Keratinocyte (primary cell): ENCODE data around the gene TSTD2. TPM values are rescaled to one million over a fixed set of nuclear protein-coding genes. Genes with fewer than 3 reads are reported as not detected.

ENCODE experiments used
- DNase-seq: peaks from one replicate; pipeline ENCODE4 v3.0.0-alpha.2; 2011; ENCODE audit warnings: low read depth, missing footprints, low spot score
- FAIRE-seq: peaks from 2 replicates; lab custom pipeline; 2011; peaks lifted over from hg19 to GRCh38; lab: Jason Lieb, UNC
- H2AFZ ChIP-seq: 2 replicates; pipeline ENCODE4 v1.6.0; 2012; ENCODE audit warnings: low read length, control low read depth, inconsistent platforms; ENCODE audit not compliant: control insufficient read depth
- H3K27ac ChIP-seq: 2 replicates; pipeline ENCODE4 v1.5.1; 2011; ENCODE audit warnings: low read length; ENCODE audit not compliant: control insufficient read depth, insufficient read depth
- H3K27me3 ChIP-seq: 3 replicates; pipeline ENCODE4 v1.6.0; 2011; ENCODE audit warnings: low read length; ENCODE audit not compliant: control insufficient read depth, insufficient read depth; ENCODE audit errors: extremely low read depth
- H3K36me3 ChIP-seq, 2 experiments: 2 replicates in 1 of 2; 3 replicates in 1 of 2; pipeline ENCODE4 v1.5.1; 2011; ENCODE audit warnings: low read length in 2 of 2, mild to moderate bottlenecking in 1 of 2; ENCODE audit not compliant: control insufficient read depth in 2 of 2, insufficient read depth in 2 of 2; ENCODE audit errors: extremely low read depth in 1 of 2
- H3K4me1 ChIP-seq: 3 replicates; pipeline ENCODE4 v1.5.1; 2011; ENCODE audit warnings: low read length; ENCODE audit not compliant: control insufficient read depth, insufficient read depth; ENCODE audit errors: extremely low read depth
- H3K4me2 ChIP-seq: 3 replicates; pipeline ENCODE4 v1.6.0; 2011; ENCODE audit warnings: low read depth, low read length; ENCODE audit not compliant: control insufficient read depth, insufficient read depth; ENCODE audit errors: extremely low read depth
- H3K4me3 ChIP-seq, 3 experiments: fragments of 200-600 bp in 1 of 3; sonication (generic) in 1 of 3; 2 replicates in 2 of 3; 3 replicates in 1 of 3; pipeline ENCODE4 v1.5.1; 2011 to 2016; ENCODE audit warnings: low read length in 3 of 3, mild to moderate bottlenecking in 3 of 3, control low read depth in 2 of 3, inconsistent platforms in 1 of 3, low read depth in 1 of 3, mixed read lengths in 1 of 3, mixed run types in 1 of 3, moderate library complexity in 1 of 3; ENCODE audit not compliant: control insufficient read depth in 2 of 3, insufficient read depth in 2 of 3; ENCODE audit errors: extremely low read depth in 1 of 3
- H3K79me2 ChIP-seq: 2 replicates; pipeline ENCODE4 v1.6.0; 2012; ENCODE audit warnings: low read length; ENCODE audit not compliant: control insufficient read depth, insufficient read depth
- H3K9ac ChIP-seq: 3 replicates; pipeline ENCODE4 v1.6.0; 2011; ENCODE audit warnings: low read length; ENCODE audit not compliant: control insufficient read depth, insufficient read depth; ENCODE audit errors: extremely low read depth
- H3K9me1 ChIP-seq: 3 replicates; pipeline ENCODE4 v1.6.0; 2011; ENCODE audit warnings: low read length; ENCODE audit not compliant: control insufficient read depth, insufficient read depth; ENCODE audit errors: extremely low read depth
- H3K9me3 ChIP-seq: 2 replicates; pipeline ENCODE4 v1.5.1; 2012; ENCODE audit warnings: low read depth, low read length; ENCODE audit not compliant: control insufficient read depth
- H4K20me1 ChIP-seq: 3 replicates; pipeline ENCODE4 v1.6.0; 2011; ENCODE audit warnings: low read length; ENCODE audit not compliant: control insufficient read depth, insufficient read depth; ENCODE audit errors: extremely low read depth
- EZH2 ChIP-seq: IDR thresholded peaks from one replicate; pipeline ENCODE4 v1.6.1; 2012; ENCODE audit warnings: inconsistent platforms, mild to moderate bottlenecking, low read length, moderate library complexity
- dilution Hi-C: fragments of 300-500 bp; cut with MboI; formaldehyde crosslinking; loops from one replicate; pipeline ENCODE4 v1.7.0; 2020; ENCODE audit warnings: low sequenced_read_pairs; ENCODE audit not compliant: extremely low pct_ligation_motif_present
- polyA plus RNA-seq, 5 experiments: library from polyadenylated mRNA; depleted of rRNA in 3 of 5; stranded (reverse) in 3 of 5; stranded (forward) in 1 of 5; unstranded in 1 of 5; fragments of >200 nt; gene quantifications; 1 replicate in 1 of 5; 2 replicates in 3 of 5; 3 replicates in 1 of 5; pipeline versions ENCODE4 v1.2.1 to v1.2.3, GENCODE V29; 2011 to 2012; ENCODE audit warnings: missing spikeins in 2 of 5, low read depth in 1 of 5, low replicate concordance in 1 of 5
- TF ChIP-seq, protein P1 (sequence below), 3 experiments: IDR thresholded peaks in 1 of 3; conservative IDR thresholded peaks in 1 of 3; optimal IDR thresholded peaks in 1 of 3; 2 replicates in 2 of 3; 3 replicates in 1 of 3; pipeline versions ENCODE3 to v1.5.1; 2011; ENCODE audit warnings: low read length in 3 of 3, mild to moderate bottlenecking in 3 of 3, moderate library complexity in 2 of 3, control low read depth in 1 of 3, inconsistent platforms in 1 of 3; ENCODE audit not compliant: insufficient read depth in 2 of 3; ENCODE audit errors: extremely low read depth in 1 of 3

The TSTD2 gene
- polyA plus RNA-seq, 1 donor (not counting 4 experiments of a cell fraction or from before 2014, with no cell fraction given) = 17.2 TPM

DNA sequence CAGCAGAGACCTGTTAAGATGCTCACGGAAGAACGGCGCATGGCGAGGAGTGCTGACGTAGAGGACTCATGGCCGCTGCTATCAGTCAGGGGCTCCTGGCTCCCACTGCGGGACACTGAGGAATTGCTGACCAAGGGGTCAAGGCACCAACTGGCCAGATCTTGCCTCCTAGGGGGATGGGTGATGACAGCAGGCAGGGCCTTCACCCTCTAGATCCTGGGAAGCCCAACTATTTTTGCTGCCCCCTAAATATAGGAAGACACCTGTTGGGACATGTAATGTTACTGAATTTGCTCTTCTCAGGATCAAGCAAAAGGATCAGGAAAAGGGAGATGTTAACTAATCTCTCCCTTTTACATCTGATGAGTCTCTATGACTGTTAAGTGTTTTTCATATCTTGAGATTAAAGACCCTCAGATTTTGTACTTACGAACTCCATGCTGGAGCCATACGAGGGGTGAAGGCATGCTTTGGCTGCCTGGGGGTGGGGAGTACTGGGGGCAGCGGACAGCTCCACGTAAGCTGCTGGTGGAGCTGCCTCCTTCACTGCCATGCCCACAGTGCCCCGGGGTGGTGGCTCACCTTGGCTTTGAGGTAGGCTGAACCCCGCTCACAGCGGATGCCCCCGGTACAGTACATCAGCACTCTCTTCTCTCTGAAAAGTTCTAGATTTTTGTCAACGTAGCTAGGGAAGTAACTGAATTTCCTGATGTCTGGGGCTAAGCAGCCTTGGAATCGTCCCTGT, 28.1 kb downstream of the TSTD2 start:
- no peak overlapping the region for H2AFZ ChIP-seq
- DNase-seq (no peak), FAIRE-seq (no peak)
- H3K4me3 ChIP-seq = no peak overlapping the region
- no peaks in the 10 kb centered on the region for H3K9me3 ChIP-seq
- no peaks in the 10 kb centered on the region for H3K79me2 ChIP-seq
- peaks cover 2% of the 10 kb centered on the region for H3K9me1 ChIP-seq
- H3K4me2 ChIP-seq = no peak overlapping the region
- H4K20me1 ChIP-seq = no peaks in the 10 kb centered on the region
- H3K4me1 ChIP-seq = no peaks in the 10 kb centered on the region
- H3K27me3 ChIP-seq = no peaks in the 10 kb centered on the region
- no peak overlapping the region for H3K27ac ChIP-seq
- H3K36me3 ChIP-seq = peaks cover 20 to 24% of the 10 kb centered on the region in 2 experiments
- TF ChIP-seq, protein P1, sequence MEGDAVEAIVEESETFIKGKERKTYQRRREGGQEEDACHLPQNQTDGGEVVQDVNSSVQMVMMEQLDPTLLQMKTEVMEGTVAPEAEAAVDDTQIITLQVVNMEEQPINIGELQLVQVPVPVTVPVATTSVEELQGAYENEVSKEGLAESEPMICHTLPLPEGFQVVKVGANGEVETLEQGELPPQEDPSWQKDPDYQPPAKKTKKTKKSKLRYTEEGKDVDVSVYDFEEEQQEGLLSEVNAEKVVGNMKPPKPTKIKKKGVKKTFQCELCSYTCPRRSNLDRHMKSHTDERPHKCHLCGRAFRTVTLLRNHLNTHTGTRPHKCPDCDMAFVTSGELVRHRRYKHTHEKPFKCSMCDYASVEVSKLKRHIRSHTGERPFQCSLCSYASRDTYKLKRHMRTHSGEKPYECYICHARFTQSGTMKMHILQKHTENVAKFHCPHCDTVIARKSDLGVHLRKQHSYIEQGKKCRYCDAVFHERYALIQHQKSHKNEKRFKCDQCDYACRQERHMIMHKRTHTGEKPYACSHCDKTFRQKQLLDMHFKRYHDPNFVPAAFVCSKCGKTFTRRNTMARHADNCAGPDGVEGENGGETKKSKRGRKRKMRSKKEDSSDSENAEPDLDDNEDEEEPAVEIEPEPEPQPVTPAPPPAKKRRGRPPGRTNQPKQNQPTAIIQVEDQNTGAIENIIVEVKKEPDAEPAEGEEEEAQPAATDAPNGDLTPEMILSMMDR (optimal IDR thresholded peaks at IDR 0.05 in 1 of 3, IDR thresholded peaks at IDR 0.05 in 1 of 3, conservative IDR thresholded peaks at IDR 0.05 in 1 of 3; ENCODE audit: extremely low read depth in 1 of 3, insufficient read depth in 2 of 3, low read length in 3 of 3) = no peak
- TF ChIP-seq EZH2 = no peak
- dilution Hi-C loops = no loop called here
- no peak overlapping the region for H3K9ac ChIP-seq

DNA sequence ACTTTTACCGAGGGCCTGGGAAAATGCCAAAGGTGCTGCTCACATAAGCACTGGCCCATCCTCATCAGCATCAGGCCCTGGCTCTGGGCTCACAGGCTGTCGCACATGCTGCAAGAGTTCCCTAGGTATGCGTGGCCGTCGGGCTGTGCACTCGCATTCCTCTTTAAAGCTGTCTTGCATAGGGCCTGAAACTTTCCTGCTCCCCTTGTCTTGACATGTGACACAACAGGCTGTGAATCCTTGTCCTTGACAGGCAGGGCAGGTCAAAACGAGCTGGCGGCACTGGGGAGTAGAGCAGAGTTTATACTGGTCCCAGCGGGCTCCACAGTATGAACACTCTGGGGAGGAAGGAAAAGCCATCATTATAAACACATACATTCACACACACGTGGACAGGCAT, 30.7 kb downstream of the TSTD2 start:
- no peaks in the 10 kb centered on the region for H3K9me1 ChIP-seq
- H3K27ac ChIP-seq = no peak overlapping the region
- no peak overlapping the region for H3K4me2 ChIP-seq
- no peak for DNase-seq
- no peaks in the 10 kb centered on the region for H3K79me2 ChIP-seq
- dilution Hi-C loops = no loop called here
- TF ChIP-seq EZH2 = no peak
- TF ChIP-seq, protein P1 (optimal IDR thresholded peaks at IDR 0.05 in 1 of 3, IDR thresholded peaks at IDR 0.05 in 1 of 3, conservative IDR thresholded peaks at IDR 0.05 in 1 of 3; ENCODE audit: extremely low read depth in 1 of 3, insufficient read depth in 2 of 3, low read length in 3 of 3) = no peak
- no peaks in the 10 kb centered on the region for H3K9me3 ChIP-seq
- no peaks in the 10 kb centered on the region for H4K20me1 ChIP-seq
- FAIRE-seq = no peak
- H3K36me3 ChIP-seq = peaks cover 20 to 24% of the 10 kb centered on the region in 2 experiments
- H3K4me1 ChIP-seq = no peaks in the 10 kb centered on the region
- no peak overlapping the region for H3K4me3 ChIP-seq
- no peak overlapping the region for H2AFZ ChIP-seq
- H3K9ac ChIP-seq = no peak overlapping the region
- no peaks in the 10 kb centered on the region for H3K27me3 ChIP-seq
